Measurements from ENCODE around the gene UQCR10.
A peak's percentile ranks its signal among the peaks of the same experiment; 100 is the strongest.

Gene UQCR10

GRCh38 chr22:29797351-29797750, 30.2 kb downstream of the UQCR10 start:
- DNase-seq: peak in 12 of 51 donors; percentile 6 to 41 (median 20)

DNA sequence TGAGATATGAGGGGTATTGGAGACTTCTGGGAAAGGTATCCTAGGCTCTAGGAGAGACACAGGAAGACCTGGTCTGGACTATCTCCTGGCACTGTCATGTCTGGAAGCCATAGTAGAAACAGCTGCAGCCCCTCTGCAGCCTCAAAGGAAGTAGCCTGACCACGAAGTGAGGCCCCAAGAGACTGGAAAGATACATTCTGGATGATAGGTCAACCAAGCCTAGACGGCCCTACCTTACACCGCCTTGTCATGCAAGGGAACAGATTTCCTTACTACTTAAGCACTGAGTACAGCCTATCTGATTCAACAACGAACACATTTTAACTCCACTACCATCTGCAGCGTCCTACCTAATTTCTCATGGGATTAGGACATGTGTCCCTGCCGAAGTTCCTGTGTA, 31.1 kb downstream of the UQCR10 start:
- DNase-seq: no peak

DNA sequence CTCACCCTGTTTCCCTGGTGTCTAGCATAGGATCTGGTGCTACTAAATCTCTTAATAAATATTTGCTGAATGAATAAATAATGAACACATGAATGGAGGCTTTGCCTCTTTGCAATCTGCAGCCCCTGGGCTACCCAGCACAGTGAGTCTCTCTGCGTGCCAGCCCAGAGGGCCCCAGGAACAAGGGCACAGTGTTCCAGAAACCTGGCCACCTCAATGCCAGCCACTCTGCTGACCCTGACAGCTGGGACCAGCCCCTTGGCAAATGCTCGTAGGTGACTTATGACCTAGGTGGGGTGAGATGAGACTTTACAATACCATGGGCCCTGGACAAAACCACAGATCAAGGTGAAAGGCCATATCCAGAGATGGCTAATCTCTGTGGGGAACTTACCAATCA, 31.6 kb downstream of the UQCR10 start:
- peak in 1 of 51 donors; percentile 19 for DNase-seq

- peak in 43 of 51 donors; percentile 18 to 87 (median 59) for DNase-seq
Measured at GRCh38 chr22:29799217-29799680, 32.1 kb downstream of the UQCR10 start.

DNA sequence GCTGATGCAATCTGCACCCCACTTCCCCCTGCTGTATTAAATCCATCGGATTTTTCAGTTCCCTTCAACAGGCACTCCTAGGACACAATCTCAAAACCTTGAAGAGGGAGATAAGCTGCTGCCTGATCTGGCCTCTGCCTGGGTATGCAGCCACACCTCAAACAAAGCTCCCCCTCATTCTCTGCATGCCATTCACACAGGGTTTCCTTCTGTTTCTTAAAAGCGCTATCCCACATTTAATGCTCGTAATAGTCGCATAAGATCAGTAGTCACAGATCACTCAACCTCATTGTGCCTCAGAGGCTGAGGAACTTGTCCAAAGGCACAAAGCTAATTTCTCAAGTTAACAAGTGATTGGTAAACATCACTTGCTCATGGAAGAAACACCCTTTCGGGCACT, 34.0 kb downstream of the UQCR10 start:
- DNase-seq: no peak

GRCh38 chr22:29801796-29802195, 34.6 kb downstream of the UQCR10 start:
- no peak for DNase-seq

DNA sequence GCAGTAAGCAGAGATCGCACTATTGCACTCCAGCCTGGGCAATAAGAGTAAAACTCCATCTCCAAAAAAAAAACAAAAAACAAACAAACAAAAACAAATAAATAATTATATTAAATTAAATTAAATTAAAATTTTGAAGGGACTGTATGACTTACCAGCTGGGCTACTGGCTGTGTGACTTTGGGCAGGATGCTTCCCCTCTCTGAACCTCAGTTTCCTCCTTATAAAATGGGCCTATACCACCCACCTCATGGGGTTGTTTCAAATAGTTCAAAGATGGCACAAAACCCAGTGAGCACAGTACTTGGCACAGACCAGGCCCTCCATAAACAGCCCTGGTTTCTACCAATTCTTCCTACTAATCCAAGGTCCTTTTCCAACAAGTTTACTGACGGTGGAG, 36.0 kb downstream of the UQCR10 start:
- DNase-seq: no peak

DNA sequence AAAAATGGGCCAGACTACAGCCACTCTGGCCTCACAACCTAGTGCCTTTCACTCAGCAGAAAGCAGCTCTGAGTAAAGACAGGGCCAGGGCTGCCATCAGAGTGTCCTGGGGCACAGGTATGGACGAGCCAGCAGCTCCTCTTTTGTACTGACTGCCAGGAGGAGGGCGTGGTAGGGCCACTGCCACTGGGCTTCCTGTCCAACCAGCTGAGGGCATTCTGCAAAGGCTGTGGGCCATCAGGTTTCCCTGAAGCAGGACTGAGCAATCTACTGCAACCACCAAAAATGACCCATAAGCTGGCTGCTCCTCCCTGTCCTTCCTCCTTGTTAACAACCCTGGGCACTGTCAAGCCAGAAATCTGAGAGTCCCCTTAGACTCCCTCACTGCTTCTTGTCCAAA, 37.8 kb downstream of the UQCR10 start:
- DNase-seq: no peak

DNA sequence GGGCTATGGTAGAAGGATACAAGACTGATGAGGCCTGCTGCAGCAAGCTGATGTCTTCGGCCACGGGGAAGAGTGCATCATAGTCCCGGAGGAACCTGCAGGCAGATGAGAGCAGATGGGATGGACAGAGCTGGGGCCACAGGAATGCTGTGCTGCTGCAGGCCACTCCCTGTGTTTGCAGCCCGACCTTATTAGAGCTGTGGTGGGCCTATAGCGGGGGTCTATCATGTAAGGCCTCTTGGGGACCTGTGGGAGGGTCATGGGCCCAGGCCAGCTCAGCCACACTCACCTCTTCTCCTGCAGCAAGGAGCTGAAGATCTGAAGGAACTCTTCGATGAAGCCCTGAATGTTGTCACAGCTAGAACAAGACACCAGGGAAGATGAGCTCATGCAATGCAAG, 39.0 kb downstream of the UQCR10 start:
- DNase-seq: no peak

- DNase-seq: no peak
Measured at GRCh38 chr22:29810216-29810615, 43.0 kb downstream of the UQCR10 start.

GRCh38 chr22:29811377-29811776, 44.2 kb downstream of the UQCR10 start:
- DNase-seq: no peak

DNA sequence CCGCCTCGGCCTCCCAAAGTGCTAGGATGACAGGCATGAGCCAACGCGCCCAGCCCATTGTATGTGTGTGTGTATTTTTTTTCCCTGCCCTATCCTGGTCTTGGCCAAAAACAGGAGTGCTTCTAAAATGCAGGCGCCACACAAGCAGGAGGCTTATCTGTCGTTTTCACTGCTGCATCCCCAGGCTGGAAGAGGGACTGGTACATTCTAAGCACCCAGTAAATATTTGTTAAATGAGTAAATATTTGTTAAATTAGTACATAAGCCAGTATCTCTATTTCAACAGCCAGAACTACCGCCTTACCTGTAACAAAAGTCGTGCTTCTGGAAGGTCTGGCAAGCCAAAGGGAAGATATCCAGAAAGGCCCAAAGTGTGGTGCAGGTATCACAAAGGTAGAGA, 46.0 kb downstream of the UQCR10 start:
- no peak for DNase-seq

DNA sequence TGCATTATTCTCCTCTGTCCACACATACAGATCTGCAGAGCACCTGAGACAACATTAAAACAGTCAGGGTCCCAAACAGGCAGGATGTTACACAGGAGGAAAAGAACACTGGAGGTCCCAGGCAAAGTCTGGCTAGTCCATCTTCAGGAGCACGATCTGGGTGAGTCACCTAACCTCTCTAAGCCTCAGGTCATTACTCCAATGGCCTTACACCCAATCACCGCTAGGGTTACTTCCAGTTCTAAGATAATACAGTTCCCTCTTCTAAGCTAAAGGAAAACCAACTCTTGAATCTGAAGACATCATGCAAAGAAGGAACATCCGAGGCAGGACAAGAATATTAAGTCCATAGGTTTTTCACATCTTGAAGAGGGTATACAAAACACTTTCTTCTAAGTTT, 46.4 kb downstream of the UQCR10 start:
- no peak for DNase-seq

DNA sequence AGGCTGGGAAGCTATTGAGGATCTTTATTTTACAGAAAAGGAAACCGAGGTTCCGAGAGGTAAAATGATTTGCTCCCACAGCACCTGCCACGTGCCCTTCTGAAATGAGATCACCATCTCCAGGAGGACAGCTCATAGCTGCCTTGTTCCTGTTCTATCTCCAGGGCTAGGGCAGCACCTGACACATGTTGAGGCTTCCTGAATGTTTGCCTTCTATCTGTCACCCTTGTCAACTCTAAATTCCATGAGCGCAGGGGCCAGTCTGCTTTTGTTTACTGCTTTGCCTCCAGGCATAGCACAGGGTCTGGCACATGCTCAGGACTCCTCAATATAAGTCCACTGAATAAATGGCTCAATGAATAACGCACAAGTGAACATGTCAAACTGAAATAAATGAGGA, 46.8 kb downstream of the UQCR10 start:
- DNase-seq: no peak

- no peak for DNase-seq
Measured at GRCh38 chr22:29815580-29815979, 48.4 kb downstream of the UQCR10 start.

DNA sequence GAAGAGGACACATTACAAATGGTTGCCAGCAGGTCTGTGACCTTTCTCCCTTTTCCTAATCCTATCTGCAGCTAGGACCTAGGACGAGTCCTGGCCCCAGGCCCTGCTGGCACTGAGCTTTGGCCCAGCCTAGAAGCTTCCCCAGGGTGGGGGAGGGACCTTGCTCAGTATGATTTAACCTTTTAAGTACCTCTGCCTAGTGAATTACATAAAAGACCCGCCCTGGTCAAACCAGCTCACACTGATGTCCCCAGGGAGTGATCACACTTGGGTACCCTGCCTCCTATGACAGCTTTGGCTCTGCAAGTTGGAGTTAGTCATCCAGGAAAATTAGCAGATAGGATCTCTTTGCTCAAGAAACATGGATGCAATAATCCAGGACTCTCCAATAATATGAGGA, 49.0 kb downstream of the UQCR10 start:
- DNase-seq: peak in 6 of 51 donors; percentile 10 to 14 (median 12)

GRCh38 chr22:29816539-29816938, 49.4 kb downstream of the UQCR10 start:
- DNase-seq: no peak

- no peak for DNase-seq
Measured at GRCh38 chr22:29816980-29817379, 49.8 kb downstream of the UQCR10 start.

DNA sequence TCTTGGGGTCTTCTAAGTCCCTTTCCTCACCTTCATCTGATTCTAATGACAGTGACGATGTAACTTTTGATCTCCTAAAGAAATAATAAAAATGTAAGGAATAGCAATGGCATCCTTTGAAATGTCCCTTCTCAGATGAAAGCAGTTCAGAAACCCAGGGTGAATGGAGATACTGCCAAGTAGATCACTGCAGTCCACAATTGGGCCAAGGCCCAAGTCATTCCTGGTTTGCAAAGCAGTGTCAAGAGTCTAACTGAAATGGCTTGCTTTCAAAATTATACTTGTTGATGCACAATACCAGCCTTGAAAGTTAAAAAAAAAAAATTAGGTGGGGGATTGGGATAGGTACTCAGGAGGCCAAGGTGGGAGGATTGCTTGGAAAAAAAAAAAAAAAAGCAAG, 50.6 kb downstream of the UQCR10 start:
- no peak for DNase-seq

GRCh38 chr22:29819501-29819900, 52.3 kb downstream of the UQCR10 start:
- no peak for DNase-seq

Measured in hypothalamus (tissue), 51 donors.